IPS-20b (cell line): ENCODE measurements around the gene URI1.
A peak's percentile ranks its signal among the peaks of the same experiment; 100 is the strongest.

Source experiments
- H3K27ac ChIP-seq: one replicate; pipeline ENCODE4 v1.5.1; 2013; ENCODE audit warnings: low read length
- H3K27me3 ChIP-seq: 2 replicates; pipeline ENCODE4 v1.6.1; 2013; ENCODE audit warnings: mild to moderate bottlenecking, low read length, inconsistent platforms; ENCODE audit not compliant: insufficient read depth
- H3K36me3 ChIP-seq: 2 replicates; pipeline ENCODE4 v1.6.1; 2013; ENCODE audit warnings: low read depth, mild to moderate bottlenecking, inconsistent platforms, low read length, moderate library complexity; ENCODE audit not compliant: insufficient read depth
- H3K4me1 ChIP-seq: 2 replicates; pipeline ENCODE4 v1.6.1; 2013; ENCODE audit warnings: mild to moderate bottlenecking, control low read depth, inconsistent platforms, low read length, moderate library complexity; ENCODE audit not compliant: insufficient read depth
- H3K4me3 ChIP-seq: 2 replicates; pipeline ENCODE4 v1.5.1; 2013; ENCODE audit warnings: mild to moderate bottlenecking, low read length, inconsistent platforms
- H3K9ac ChIP-seq: 2 replicates; pipeline ENCODE4 v1.6.1; 2013; ENCODE audit warnings: low read depth, mild to moderate bottlenecking, inconsistent platforms, low read length, moderate library complexity
- H3K9me3 ChIP-seq: 2 replicates; pipeline ENCODE4 v1.6.1; 2013; ENCODE audit warnings: mild to moderate bottlenecking, low read depth, low read length, inconsistent platforms; ENCODE audit not compliant: insufficient read depth

The URI1 gene

GRCh38 chr19:29923653-29924052, 18.4 kb upstream of the URI1 start:
- no peaks in the 10 kb centered on the region for H3K27me3 ChIP-seq
- no peak overlapping the region for H3K9ac ChIP-seq
- H3K9me3 ChIP-seq, result no peaks in the 10 kb centered on the region
- H3K4me1 ChIP-seq, result no peaks in the 10 kb centered on the region
- H3K4me3 ChIP-seq, result no peak overlapping the region
- H3K27ac ChIP-seq, result no peak overlapping the region
- no peaks in the 10 kb centered on the region for H3K36me3 ChIP-seq

DNA sequence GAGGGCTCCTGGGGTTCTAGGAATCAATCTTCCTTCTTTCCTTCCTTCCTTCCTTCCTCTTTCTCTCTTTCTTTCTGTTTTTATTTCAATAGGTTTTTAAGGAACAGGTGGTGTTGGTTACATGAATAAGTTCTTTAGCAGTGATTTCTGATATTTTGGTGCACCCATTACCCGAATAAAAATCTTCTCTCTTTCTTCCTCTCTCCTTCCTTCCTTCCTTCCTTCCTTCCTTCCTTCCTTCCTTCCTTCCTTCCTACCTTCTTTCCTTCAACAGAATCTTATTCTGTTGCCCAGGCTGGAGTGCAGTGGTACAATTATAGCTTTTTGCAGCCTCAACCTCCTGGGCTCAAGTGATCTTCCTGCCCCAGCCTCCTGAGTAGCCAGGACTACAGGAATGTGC, 16.0 kb upstream of the URI1 start:
- Histone ChIP-seq H3K27ac (no peak overlapping the region), H3K9me3 (no peaks in the 10 kb centered on the region), H3K27me3 (no peaks in the 10 kb centered on the region), H3K36me3 (no peaks in the 10 kb centered on the region), H3K4me1 (no peaks in the 10 kb centered on the region), H3K4me3 (no peak overlapping the region), H3K9ac (no peak overlapping the region)

DNA sequence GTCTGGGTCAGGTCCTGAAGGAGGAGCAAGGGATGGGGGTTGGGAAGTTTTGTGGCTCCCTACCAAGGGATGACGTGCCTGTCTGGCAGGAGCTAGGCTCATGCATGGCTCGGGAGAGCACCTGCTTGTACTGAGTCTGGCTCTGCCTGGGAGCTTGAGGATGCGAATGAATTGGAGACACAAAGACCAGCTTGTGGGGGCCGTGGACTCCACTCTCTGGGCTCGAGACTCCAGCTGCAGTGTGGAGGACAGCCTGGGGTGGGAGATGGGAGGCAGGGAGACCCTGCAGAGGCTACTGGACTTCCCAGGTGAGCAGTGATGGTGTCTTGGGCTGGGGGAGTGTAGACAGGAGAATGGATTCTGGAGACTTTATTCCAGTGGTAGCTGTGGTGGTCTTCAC, 15.2 kb upstream of the URI1 start:
- no peak overlapping the region for H3K9ac ChIP-seq
- no peak overlapping the region for H3K27ac ChIP-seq
- no peaks in the 10 kb centered on the region for H3K36me3 ChIP-seq
- H3K4me1 ChIP-seq, result no peaks in the 10 kb centered on the region
- no peak overlapping the region for H3K4me3 ChIP-seq
- H3K27me3 ChIP-seq, result no peaks in the 10 kb centered on the region
- H3K9me3 ChIP-seq, result no peaks in the 10 kb centered on the region

GRCh38 chr19:29927944-29928625, 14.0 kb upstream of the URI1 start:
- no peaks in the 10 kb centered on the region for H3K4me1 ChIP-seq
- H3K27ac ChIP-seq, result no peak overlapping the region
- no peaks in the 10 kb centered on the region for H3K9me3 ChIP-seq
- H3K36me3 ChIP-seq, result no peaks in the 10 kb centered on the region
- H3K9ac ChIP-seq, result no peak overlapping the region
- H3K27me3 ChIP-seq, result no peaks in the 10 kb centered on the region
- H3K4me3 ChIP-seq, result no peak overlapping the region

DNA sequence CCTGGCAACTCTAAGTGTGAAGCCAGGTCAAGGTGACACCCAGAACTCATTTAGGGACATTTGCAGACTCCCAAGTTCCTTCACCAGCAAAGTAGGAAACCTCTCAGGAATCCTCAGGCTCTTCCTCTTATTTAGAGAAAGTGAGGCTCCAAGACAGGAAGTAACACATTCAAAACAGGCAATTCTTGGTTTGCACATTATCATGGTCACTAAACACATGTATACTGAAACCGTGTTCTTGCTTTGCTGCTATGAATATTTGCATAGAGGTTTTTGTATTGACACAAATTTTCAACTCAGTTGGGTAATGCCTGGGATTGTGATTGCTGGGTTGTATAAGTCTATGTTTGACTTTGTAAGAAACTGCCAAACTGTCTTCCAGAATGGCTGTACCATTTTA, 13.2 kb upstream of the URI1 start:
- no peaks in the 10 kb centered on the region for H3K9me3 ChIP-seq
- no peak overlapping the region for H3K4me3 ChIP-seq
- H3K36me3 ChIP-seq, result no peaks in the 10 kb centered on the region
- H3K27ac ChIP-seq, result no peak overlapping the region
- H3K27me3 ChIP-seq, result no peaks in the 10 kb centered on the region
- no peaks in the 10 kb centered on the region for H3K4me1 ChIP-seq
- no peak overlapping the region for H3K9ac ChIP-seq

DNA sequence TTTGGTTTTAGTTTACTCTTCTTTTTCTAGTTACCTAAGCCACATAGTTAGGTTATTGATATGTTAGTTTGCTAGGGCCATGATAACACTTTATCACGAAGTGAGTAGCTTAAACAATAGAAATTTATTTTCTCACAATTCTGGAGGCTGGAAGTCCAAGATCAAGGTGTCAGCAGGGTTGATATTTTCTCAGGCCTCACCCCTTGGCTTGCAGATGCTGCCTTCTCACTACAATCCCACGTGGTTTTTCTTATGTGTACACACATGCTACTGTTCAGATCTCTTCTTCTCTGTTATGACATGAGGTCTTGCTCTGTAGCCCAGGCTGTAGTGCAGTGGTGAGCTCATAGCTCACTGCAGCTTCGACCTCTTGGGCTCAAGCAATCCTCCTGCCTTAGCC, 7.8 kb upstream of the URI1 start:
- no peaks in the 10 kb centered on the region for H3K36me3 ChIP-seq
- no peaks in the 10 kb centered on the region for H3K27me3 ChIP-seq
- H3K4me3 ChIP-seq, result no peak overlapping the region
- H3K4me1 ChIP-seq, result no peaks in the 10 kb centered on the region
- H3K27ac ChIP-seq, result no peak overlapping the region
- H3K9me3 ChIP-seq, result peaks cover 6% of the 10 kb centered on the region; the same call in 1 of the 2 replicates
- H3K9ac ChIP-seq, result no peak overlapping the region

GRCh38 chr19:29934781-29935180, 7.3 kb upstream of the URI1 start:
- H3K9ac ChIP-seq, result no peak overlapping the region
- H3K9me3 ChIP-seq, result peaks cover 6% of the 10 kb centered on the region; the same call in 1 of the 2 replicates
- no peak overlapping the region for H3K4me3 ChIP-seq
- no peaks in the 10 kb centered on the region for H3K36me3 ChIP-seq
- H3K4me1 ChIP-seq, result no peaks in the 10 kb centered on the region
- no peak overlapping the region for H3K27ac ChIP-seq
- no peaks in the 10 kb centered on the region for H3K27me3 ChIP-seq

DNA sequence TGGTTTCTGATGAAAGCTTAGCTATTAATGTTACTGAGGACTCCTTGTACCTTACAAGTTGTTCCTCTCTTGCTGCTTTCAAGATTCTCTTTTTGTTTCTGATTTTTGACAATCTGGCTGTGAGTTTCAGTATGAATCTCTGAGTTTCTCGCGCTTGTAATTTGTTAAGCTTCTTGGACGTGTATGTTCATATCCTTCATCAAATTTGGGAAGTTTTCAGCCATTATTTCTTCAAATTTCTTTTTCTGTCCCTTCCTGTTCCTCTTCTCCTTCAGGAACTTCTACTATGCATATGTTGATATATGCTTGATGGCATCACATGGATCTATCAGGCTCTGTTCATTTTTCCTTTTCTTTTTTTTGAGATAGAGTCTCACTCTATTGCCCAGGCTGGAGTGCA, 5.6 kb upstream of the URI1 start:
- no peaks in the 10 kb centered on the region for H3K4me1 ChIP-seq
- peaks cover 6% of the 10 kb centered on the region; the same call in 1 of the 2 replicates for H3K9me3 ChIP-seq
- no peak overlapping the region for H3K9ac ChIP-seq
- H3K36me3 ChIP-seq, result no peaks in the 10 kb centered on the region
- H3K27me3 ChIP-seq, result peaks cover 10% of the 10 kb centered on the region
- no peak overlapping the region for H3K4me3 ChIP-seq
- H3K27ac ChIP-seq, result no peak overlapping the region

DNA sequence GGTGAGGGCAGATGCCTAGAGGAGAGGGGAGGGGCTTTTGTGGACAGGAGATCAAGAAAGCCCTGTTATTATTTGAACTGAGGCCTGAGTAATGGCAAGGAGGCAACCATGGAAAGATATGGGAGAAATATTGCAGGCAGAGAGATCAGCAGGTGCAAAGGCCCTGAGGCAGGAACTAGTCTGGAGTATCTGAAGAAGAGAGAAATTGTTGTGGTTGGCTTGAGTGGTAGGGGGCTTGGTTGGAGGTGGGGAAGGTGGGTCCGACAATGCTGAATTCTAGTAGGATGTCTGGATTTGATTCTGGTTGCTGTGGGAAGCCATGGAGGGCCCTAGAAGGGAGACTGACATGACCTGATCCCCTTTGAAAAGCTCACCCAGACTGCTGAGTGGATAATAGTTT, 2.4 kb upstream of the URI1 start:
- no peak overlapping the region for H3K4me3 ChIP-seq
- peaks cover 6% of the 10 kb centered on the region; the same call in 1 of the 2 replicates for H3K9me3 ChIP-seq
- no peaks in the 10 kb centered on the region for H3K36me3 ChIP-seq
- no peak overlapping the region for H3K27ac ChIP-seq
- H3K4me1 ChIP-seq, result peaks cover 4% of the 10 kb centered on the region; the same call in 1 of the 2 replicates
- H3K9ac ChIP-seq, result no peak overlapping the region
- peaks cover 13% of the 10 kb centered on the region for H3K27me3 ChIP-seq

- no peak overlapping the region for H3K9ac ChIP-seq
- H3K9me3 ChIP-seq, result peaks cover 6% of the 10 kb centered on the region; the same call in 1 of the 2 replicates
- no peak overlapping the region for H3K27ac ChIP-seq
- H3K4me3 ChIP-seq, result no peak overlapping the region
- no peaks in the 10 kb centered on the region for H3K36me3 ChIP-seq
- H3K27me3 ChIP-seq, result peaks cover 13% of the 10 kb centered on the region
- peaks cover 11% of the 10 kb centered on the region; the same call in 1 of the 2 replicates for H3K4me1 ChIP-seq
Measured at GRCh38 chr19:29940971-29941585, 961 bp upstream of the URI1 start.

DNA sequence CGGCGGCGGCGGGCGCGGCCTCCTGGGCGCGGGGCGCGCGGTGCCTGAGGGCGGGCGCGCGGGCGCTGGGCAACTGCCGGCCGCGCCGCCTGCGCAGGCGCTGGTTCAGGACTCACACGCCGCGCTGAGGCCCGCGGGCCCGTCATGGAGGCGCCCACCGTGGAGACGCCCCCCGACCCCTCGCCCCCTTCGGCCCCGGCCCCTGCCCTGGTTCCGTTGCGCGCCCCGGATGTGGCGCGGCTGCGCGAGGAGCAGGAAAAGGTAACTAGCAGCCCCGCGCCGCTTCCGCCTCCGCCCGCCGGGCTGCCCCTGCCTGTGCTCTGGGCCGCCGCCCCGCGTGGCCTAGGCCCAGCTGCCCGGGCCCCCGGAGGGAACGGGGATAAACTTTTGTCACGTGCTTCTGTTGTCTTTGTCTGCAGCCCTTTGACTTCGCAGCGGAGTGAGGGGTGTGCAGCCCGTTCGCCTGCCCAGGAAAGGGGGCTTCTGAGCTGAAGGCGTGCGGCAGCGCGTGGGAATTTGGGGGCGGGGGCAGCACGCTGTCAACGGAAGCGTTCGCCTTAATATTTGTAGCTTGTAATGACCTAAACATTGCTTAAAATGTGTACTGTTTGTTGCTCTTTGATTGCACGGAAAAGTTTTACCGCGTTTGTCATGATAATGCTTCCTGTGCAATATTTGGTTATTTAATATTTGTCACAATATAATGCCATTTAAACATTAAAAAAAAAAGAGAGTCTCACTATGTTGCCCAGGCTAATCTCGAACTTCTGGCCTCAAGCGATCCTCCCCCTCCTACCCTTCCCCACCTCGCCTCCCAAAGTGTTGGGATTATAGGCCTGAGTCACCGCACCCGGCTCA, 594 bp downstream of the URI1 start:
- peak overlapping the region; percentile 96 for H3K4me3 ChIP-seq
- no peak overlapping the region for H3K27ac ChIP-seq
- H3K9ac ChIP-seq, result peak overlapping the region; percentile 91

More for the DNA sequence above, 594 bp downstream of the URI1 start:
- Histone ChIP-seq H3K4me1 (peaks cover 11% of the 10 kb centered on the region; the same call in 1 of the 2 replicates), H3K9me3 (no peaks in the 10 kb centered on the region), H3K27me3 (peaks cover 13% of the 10 kb centered on the region), H3K36me3 (no peaks in the 10 kb centered on the region)
